Measurements from ENCODE around the gene PTCH2.
"Not testable (repeated sequence)": the region's sequence is repeated elsewhere in the genome, so short reads cannot be mapped to it uniquely, and the experiment has no call there.

PTCH2 gene

DNA sequence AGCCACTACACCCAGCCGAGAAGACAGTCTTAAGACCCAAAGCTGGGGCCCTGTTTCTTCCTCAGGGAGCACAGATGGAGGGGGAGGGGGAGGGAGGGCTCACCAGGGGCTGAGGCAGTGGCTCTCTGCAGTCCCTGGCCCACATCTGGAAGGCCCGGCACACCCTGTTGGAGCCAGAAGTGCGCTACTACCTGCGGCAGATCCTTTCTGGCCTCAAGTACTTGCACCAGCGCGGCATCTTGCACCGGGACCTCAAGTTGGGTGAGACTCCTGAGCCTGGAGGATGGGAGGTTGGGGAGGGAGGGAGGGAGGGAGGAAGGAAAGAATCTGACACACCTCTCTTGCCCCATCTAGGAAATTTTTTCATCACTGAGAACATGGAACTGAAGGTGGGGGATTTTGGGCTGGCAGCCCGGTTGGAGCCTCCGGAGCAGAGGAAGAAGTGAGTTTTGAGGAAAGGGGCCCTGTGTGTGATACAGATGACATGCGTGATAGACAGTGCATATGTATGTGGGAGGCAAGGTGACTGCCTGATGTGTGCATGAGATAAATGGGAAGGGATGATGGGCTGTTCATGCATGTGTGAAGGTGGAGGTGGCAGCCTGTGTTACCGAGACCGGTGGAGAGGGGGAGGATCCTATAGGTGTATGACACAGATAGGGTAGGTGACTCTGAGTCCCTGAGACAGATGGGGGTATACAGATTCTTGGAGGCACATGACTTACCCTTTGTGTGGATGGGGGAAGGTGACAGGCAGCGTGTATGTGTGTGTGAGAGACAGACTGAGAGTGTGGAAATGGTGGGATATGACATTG, 41.4 kb downstream of the PTCH2 start:
- no peak for TF ChIP-seq JUND (IDR thresholded peaks at IDR 0.05; ENCODE audit: low read depth)
- in situ Hi-C loops (cut with HindIII; ENCODE audit: low pct_unique_long_range_greater_than_20kb, low sequenced_read_pairs), result no loop called here
- no peak for DNase-seq (ENCODE audit: low read depth in 1 of 2, low spot score in 1 of 2)

DNA sequence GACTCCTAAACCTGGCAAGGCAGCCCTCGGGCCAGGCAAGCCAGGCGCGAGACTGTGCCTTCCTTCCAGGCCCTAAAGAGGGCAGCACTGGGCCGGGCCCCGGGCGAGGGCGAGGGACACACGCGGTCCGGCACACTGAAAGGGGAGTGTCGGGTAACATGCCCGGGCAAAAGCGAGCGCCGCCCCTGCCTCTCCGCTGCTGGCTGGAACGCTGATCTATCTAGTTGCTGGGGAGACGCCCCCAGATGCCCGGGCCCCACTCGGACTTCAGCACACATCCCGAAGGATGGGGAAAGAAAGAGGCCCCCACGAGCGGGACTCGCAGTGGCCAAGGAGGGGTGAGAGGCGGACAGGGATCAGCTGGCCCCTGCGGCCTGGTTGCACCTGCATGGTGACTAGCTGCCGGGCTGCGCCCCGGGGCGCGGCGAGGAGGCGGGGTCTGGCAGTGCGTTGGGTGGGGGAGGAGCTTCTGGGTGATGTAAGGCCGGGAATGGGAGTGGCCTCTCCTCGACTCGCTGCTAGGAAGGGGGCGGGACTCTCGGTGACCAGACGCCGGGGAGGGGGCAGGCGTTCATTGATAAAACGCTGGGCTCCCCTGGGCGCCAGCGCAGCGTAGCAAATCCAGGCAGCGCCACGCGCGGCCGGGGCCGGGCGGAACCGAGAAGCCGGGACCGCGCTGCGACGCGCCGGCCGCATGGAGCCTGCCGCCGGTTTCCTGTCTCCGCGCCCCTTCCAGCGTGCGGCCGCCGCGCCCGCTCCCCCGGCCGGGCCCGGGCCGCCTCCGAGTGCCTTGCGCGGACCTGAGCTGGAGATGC, 43.1 kb downstream of the PTCH2 start, which contains the start of gene PLK3:
Gene PLK3 (plus strand): TSS at position 608 of the 815 bp plus-strand sequence. CDS start 87 bp downstream, at position 695.
- in situ Hi-C loops (cut with HindIII; ENCODE audit: low pct_unique_long_range_greater_than_20kb, low sequenced_read_pairs), result no loop called here
- DNase-seq (ENCODE audit: low read depth in 1 of 2, low spot score in 1 of 2), result peak; percentile 92 to 94
- TF ChIP-seq JUND (IDR thresholded peaks at IDR 0.05; ENCODE audit: low read depth), result no peak

DNA sequence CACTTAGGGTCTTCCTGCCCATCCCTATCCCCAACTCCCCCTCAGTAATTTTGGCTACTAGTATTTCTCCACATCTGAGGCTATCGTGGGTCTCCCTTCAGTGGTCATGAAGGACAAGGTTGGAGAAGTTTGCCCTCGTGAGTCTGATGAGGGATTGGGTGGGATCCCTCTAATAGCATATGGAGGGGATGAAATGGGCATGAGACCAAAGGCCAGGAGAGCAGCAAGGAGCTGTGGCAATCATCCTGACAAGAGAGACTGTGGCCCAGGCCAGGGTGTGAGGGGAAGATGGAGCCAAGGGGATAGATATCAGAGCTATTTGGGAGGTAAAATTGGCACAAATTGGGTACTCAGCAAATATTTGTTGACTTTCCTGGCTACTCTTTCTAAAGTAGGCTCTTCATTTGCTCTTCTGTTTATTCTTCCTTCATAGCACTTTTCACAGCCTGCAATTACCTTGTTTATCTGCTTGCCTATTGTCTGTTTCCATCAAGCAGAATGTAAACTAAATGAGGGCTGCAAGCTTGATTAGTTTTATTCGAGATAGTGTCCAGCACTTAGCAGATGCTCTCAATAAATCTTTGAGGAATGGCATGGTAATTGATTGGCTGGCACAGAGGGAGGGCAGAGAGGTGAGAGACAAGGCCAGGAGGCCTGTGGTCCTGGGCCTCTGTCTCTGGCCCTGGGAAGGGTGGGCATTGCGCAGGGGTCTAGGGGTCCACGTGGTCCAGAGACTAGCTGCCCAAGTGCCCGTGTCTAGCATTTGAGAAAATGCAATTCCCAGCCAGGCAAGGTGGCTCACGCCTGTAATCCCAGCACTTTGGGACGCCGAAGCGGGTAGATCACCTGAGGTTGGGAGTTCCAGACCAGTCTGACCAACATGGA, 44.3 kb downstream of the PTCH2 start:
- DNase-seq (ENCODE audit: low read depth in 1 of 2, low spot score in 1 of 2), result no peak
- in situ Hi-C loops (cut with HindIII; ENCODE audit: low pct_unique_long_range_greater_than_20kb, low sequenced_read_pairs), result no loop called here
- no peak for TF ChIP-seq JUND (IDR thresholded peaks at IDR 0.05; ENCODE audit: low read depth)

- in situ Hi-C loops (cut with HindIII; ENCODE audit: low pct_unique_long_range_greater_than_20kb, low sequenced_read_pairs); DNase-seq (ENCODE audit: low read depth in 1 of 2, low spot score in 1 of 2): not testable (repeated sequence)
Observed at GRCh38 chr1:44797886-44798285, 45.2 kb downstream of the PTCH2 start.

DNA sequence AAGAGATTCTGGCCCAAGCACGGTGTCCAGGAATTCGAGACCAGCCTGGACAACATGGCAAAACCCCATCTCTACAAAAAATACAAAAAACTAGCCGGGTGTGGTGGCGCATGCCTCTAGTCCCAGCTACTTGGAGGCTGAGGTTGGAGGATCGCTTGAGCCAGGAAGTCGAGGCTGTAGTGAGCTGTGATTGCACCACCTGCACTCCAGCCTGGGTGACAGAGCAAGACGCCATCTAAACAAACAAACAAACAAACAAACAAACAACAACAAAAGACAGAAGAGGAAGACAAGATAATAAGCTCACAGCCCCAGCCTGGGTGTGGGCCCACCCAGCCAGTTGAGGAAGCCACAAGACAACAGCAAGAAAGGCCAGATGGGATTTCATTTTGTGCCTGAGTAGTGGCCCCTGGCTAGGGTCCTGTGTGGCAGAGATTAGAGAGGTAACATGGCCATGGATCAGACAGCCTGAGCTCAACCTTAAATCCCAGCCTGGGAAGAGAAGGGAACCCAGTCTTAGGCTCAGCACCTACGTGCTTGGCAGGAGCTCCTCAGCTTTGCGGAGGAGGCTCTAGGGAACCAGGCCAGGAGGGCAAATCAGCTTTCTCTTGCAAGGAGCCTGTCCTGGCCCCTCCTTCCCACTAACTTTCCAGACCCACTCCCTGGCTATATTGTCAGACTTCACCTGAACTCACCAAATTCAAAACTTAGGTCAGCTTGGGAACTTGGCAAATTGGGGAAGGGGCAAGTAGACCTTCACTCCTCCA, 50.1 kb downstream of the PTCH2 start:
- DNase-seq (ENCODE audit: low read depth in 1 of 2, low spot score in 1 of 2), result no peak
- in situ Hi-C loops (cut with HindIII; ENCODE audit: low pct_unique_long_range_greater_than_20kb, low sequenced_read_pairs), result no loop called here
- no peak for TF ChIP-seq JUND (IDR thresholded peaks at IDR 0.05; ENCODE audit: low read depth)

DNA sequence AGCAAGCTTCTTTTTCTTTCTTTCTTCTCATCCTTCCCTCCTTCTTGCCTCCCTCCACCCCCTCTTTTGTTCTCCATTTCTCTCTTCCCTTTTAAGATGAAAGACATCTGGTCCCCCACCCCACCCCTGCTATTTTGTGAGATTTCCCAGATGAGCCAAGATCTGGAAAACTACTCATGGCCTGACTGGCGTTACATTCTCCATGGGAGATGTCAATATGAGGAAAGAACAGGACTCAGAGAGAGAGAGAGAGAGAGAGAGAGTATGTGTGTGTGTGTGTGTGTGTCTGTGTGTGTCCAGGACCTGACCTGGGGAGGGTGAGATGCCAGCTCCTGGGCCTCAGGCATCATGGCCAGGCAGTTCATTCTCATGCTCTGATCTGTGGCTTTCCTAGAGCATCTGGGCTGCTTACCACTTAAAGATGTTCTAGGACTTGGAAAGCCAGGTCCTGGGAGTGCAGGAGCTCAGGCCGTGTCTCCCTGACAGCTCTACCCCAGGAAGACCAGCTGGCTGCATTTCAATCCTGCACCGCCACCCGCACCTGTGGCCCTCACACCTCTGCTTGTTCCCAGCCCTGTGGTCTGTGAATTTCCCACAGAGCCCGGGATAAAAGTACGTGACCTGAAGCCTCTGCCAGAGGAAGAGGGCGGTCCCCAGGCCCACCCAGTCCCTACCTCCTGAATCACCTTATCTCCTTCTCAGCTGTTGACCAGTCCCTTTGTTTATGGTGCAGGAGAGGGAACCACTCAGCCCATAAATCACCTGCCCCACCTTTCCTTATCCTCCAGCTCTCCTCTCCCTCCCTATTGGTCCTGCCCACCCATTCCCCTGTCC, 51.9 kb downstream of the PTCH2 start:
- no peak for TF ChIP-seq JUND (IDR thresholded peaks at IDR 0.05; ENCODE audit: low read depth)
- in situ Hi-C loops (cut with HindIII; ENCODE audit: low pct_unique_long_range_greater_than_20kb, low sequenced_read_pairs), result no loop called here
- no peak for DNase-seq (ENCODE audit: low read depth in 1 of 2, low spot score in 1 of 2)

DNA sequence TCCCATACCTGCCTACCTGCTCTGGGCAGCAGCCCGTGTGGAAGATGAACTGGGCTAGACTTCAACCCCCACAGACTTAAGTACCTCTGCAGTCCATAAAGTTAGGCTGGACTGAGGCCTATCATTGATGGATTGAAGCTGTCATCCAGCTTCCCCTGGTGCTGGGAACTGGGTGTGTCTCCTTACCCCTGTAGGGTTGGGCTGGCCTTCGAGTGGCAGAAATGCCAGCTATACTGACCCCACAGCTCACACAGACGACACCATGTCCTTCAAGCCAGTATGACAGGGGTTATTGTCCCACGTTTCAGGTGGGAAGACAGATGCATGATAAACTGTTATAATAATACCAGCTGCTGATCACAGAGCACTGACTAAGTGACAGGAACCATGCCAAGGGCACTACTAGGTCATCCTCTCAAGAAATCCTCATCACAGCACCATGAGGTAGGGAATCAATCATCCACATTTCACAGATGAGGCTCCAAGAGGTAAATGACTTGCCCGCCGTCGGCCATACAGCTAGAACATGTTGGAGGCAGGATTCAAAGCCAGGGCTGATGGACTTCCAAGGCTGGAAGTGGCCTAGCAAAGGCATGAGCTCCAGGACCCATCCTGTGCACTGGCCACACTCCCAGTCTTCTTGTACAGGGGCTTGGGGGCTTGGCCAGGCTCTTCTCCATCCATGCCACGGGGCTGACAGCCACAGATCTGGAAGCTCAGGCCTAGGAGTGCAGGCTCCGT, 54.8 kb downstream of the PTCH2 start, which contains the start of gene BEST4:
Gene BEST4 (minus strand): TSS at position 51 of the 741 bp plus-strand sequence. CDS start 465 bp downstream, outside the sequence.
- in situ Hi-C loops (cut with HindIII; ENCODE audit: low pct_unique_long_range_greater_than_20kb, low sequenced_read_pairs), result no loop called here
- no peak for DNase-seq (ENCODE audit: low read depth in 1 of 2, low spot score in 1 of 2)
- TF ChIP-seq JUND (IDR thresholded peaks at IDR 0.05; ENCODE audit: low read depth), result no peak

DNA sequence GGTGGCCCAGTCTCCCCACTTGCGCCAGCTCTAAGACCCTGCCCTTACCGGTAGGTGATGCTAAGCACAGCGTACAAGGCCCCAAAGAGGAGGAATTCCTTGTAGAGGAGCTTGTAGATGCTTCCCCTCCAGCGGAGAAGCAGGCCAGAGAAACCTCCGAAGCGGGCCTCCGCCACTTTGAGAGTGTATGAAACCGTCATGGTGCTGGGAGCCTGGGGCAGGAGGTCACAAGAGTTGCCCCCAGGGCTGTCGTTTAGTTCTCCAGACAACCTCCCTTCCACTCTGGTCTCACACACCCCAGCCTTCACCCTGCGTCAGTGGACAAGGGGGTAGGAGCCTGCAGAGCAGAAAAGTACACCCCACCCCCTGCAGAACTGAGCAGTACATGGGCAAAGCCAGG, 55.5 kb downstream of the PTCH2 start:
- no peak for DNase-seq (ENCODE audit: low read depth in 1 of 2, low spot score in 1 of 2)
- no peak for TF ChIP-seq JUND (IDR thresholded peaks at IDR 0.05; ENCODE audit: low read depth)
- in situ Hi-C loops (cut with HindIII; ENCODE audit: low pct_unique_long_range_greater_than_20kb, low sequenced_read_pairs), result no loop called here

DNA sequence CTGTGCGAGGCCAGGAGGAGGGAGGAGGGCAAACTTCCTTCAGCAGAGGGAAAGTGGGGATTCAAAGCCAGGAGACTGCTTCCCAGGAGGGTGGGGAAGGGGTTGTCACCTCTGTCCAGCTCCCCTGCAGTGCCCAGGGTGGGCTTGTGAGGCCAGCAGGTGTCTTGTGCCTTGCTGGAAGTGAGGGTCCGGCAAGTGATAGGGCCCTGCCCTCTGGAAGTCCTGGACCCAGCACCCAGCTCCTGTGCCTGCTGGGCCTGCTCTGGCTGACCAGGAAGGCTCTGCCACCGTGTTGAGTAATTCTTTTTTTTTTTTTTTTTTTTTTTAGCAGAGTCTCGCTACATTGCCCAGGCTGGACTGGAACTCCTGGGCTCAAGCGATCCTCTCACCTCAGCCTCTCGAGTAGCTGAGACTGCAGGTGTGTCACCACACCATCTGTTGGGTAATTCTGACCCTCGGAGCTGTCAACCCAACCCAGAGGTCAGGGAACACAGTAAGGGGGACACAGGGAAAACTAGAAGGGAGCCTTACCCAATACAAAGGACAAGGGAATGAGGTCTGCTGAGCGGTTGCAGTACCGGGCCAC, 56.1 kb downstream of the PTCH2 start:
- no peak for TF ChIP-seq JUND (IDR thresholded peaks at IDR 0.05; ENCODE audit: low read depth)
- DNase-seq (ENCODE audit: low read depth in 1 of 2, low spot score in 1 of 2), result no peak
- in situ Hi-C loops (cut with HindIII; ENCODE audit: low pct_unique_long_range_greater_than_20kb, low sequenced_read_pairs), result no loop called here
